HG02938 (cell line): ENCODE results near the gene CD180.
"Not testable (repeated sequence)": the region's sequence is repeated elsewhere in the genome, so short reads cannot be mapped to it uniquely, and the experiment has no call there.

ENCODE experiments used
- ATAC-seq: cut with Tn5 transposase; IDR thresholded peaks from one replicate; pipeline ENCODE4 v1.9.1; 2021; ENCODE audit warnings: mild to moderate bottlenecking, moderate library complexity; ENCODE audit not compliant: unreplicated experiment

CD180 gene

DNA sequence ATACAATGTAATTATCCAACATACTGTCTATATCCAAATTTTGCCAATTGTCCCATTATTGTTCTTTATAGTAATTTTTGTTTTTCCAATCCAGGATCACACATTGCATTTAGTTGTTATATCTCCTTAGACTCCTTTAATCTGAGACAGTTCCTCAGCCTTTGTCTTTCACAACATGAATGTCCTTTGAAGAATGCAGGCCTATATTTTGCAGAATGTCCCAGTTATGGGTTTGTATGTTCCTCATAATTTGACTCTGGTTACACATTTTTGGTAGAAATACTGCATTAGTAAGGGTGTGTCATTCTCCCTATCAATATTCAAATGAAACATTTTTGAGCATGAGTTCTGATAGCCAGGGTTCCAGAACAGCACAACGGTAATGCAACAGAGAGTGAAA lies 6.7 kb downstream of the CD180 start:
- no peak for ATAC-seq

DNA sequence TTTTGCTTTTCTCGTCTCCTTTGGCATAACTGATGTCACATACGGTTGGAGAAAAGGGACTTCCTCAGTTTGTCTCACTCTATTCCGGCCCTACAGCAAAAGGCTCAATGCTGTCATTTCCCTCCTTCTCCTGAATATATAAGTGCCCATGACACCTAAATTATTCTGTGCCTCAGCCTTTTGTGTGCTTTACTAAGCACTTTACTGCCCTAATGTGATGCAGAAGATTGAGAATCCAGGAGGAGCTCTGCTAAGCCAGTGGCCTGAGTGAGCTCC lies 7.6 kb downstream of the CD180 start:
- ATAC-seq = no peak

DNA sequence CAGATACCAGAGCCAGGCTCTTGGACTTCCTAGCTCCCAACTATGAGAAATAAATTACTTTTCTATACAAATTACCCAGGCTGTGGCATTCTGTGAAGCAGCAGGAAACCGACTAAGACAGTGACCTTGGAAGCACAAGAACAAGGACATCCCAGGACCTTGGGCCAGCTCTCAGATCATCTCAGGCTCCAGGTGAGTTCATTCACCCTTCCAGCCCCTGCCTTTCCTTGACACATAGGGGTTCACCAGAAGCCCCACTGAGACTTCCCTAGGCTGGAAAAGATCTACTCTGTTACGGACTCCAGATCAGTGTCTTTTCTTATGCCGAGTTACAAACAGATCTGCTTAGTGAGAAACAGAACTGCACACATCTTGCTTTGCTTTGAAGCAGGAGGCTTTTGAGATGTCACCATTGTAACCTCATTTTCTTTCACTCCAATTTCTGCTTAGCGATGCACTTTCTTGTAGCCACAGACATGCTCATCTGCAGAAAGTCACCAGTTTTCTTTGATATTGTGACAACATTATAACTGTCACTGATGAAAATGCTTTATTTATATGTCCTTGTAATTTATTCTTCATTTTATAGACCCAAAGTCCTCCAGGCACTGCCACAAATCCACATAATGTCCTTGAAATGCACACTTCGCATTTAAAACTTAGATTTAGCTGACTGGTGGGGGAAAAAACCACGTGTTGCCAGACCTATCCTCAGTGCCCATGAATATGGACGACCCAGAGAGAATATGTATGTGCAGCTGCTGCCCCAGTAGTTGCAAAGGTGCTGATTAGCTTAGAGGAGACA lies 8.1 kb downstream of the CD180 start:
- ATAC-seq = no peak

DNA sequence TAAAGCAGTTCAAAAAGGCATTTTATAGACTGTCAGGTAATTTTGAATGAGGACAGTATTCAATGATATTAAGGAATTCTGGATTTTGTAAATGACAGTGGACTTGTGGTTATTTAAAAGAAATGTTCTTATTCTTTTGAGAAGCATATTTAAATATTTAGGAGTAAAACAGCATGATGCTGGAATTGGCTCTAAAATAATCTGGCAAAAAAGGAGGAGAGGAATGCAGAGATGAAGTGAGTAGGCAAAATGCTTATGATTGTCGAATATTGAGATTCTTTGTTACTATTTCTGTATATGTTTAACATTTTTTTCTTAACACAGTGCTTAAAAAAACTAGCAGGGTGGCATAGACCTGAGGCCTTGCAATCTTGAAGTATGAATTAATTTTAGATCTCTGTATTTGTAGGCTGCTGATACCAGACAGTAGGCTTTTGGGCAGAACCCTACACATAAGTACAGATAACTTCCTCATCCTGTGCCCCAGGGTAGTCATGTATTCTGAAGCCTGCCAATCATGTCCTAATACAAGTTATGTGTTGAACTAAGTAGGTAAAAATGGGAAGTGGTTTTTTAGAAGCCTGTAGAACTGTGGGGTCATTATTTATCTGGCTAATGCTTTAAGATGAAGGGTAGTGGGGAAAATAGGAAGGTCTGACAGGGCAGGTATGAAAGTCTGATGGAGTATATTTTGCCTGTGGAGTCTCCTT lies 9.4 kb downstream of the CD180 start:
- ATAC-seq = no peak

DNA sequence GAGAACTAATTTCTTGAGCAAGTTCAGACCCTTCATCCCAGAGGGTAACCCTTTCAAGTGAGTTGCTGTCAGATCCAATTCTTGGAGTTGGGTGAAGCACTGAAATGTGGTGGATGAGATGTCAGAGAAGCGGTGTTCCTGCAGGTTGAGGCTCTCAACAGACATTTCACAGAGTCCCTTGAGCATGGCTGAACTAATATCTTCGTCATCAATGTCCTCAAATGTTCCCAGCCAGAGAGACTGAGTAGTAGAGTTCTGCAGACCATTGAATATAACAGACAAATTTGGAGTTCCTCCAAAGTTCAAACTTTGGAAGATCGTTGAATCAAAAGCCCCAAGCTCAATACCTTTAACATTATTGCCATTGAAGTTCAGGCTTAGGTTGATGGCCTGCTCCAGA lies 12.7 kb downstream of the CD180 start:
- ATAC-seq = no peak

DNA sequence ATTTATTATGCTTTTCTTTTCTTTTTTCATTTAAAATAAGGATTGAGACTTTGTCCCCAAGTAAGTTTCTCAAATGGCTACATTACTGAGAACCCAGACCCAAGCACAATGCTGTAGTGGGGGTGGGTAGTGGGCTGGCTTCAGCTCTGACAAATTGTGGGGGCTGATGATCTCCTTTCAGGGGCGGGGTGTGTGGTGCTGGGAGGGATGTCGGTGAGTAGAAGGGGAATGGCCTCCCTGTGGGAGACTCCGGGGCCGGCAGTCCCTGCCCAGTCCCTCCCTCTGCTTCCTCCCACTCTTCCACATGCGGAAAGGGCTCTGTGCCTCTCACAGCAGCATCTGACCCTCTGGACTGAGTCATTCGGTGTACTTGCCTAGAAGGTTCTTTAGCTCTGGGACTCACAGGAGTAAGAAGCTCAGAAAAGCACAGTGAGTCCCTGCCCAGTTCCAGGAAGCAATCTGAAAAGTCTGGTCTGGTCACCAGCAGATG lies 14.3 kb downstream of the CD180 start:
- ATAC-seq = no peak

DNA sequence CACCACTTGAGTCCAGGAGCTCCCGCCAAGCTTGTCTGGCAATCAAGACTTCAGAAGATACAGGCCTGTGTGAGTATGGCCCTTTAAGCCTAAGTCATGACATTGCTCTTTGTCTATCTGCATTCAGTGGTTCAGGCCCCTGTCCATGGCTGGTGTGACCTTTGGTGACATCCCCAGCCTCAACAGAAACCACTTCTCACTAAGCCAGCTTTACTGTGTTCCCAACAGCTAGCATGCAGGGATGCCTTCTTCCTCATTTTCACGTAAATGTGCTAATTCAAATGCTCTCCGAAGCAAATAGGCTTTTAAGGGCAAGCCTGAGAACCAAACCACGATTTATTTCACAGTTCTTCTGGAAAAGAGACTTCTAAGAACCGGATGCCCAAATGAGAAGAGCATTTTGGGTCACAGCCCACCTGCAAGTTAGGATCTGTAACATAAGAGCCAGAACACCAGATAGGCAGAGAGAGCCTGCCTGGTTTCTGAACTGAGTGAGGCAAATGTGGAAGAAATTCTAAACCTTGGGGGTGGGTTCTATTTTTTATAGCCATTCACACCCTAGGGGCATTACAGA lies 14.9 kb downstream of the CD180 start:
- no peak for ATAC-seq

DNA sequence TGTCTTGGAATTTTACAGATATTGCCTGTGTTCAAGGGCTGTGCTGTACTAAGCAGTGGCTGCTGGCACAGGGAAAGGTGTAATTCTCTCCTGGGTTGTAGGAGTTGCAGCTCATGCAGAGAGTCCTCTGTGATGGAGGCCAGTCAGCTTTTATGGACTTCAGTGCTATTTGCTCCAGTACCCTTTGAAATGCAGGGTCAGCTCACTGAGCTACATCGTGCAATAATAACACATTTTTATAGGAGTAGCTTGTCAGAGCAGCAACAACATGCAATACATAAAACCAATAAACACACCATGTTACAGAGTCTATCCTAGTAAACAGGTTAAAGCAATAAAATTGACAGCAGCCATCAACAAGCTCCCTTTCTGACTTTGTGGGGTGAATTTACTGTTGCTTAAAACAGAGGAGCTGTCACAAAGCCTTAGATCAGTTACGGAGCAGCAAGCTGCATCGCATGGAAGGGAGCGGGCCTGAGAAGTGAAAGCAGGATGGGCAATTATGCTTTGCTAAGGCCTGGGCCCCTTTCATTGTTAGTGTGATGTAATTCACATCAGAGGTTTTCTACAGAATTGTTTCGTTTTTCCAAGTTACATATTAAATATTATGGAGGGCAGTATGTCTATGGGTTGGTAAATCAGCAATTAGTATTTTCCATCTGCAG lies 16.8 kb downstream of the CD180 start:
- ATAC-seq = no peak

DNA sequence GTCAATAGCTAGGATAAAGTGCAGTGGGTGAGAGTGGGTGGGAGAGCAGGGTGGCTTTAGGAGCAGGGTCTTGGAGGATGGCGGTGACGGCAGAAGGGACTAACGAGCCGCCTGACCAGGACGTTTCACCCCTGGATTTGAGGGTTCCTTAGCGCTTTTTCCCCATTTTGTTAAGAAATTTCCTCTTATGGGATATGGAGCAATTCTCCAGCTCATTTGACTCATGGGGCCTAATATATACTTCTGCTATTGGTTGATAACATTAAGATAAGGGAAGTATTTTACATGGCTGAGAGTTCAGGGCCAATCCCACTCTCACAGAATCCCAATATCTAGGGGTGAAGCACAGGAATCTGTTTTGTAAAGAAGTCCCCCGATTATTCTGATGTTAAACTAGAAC lies 17.6 kb downstream of the CD180 start:
- ATAC-seq = no peak

DNA sequence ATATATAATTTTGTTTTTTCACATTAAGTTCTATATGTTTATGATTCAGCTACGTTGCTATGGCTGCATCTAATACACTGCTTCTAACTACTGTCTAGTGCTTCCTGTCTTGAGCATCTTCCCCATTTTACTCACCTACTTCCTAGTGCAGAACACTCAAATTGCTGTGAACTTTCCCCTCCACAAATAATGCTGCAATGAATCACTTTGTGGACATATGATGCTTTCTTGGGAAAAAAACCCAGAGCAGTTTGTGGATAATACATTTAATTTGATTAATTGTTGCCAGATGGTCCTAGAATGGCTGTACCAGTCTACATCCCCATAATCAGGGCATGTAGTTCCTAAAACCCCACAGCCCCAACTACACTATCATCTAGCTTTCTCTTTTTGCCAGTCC lies 18.5 kb downstream of the CD180 start:
- ATAC-seq = no peak

DNA sequence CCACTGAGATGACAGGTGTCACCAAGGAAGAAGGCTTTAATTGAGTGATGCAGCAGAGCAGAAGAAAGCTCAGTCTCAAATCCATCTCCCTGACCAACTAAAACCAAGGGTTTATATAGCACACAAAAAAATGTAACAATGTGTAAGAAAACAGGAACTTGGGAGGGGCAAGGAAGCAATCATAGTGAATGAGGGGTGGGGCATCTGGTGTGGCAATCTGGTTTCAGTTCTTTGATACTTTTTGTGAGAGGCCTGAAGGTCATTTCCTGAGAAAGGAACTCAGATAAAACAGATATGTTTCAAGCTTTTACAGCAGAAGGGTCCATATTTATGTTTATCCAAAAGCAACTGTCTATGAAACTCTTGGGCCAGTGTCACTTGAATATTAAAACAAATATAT lies 19.7 kb downstream of the CD180 start:
- no peak for ATAC-seq

DNA sequence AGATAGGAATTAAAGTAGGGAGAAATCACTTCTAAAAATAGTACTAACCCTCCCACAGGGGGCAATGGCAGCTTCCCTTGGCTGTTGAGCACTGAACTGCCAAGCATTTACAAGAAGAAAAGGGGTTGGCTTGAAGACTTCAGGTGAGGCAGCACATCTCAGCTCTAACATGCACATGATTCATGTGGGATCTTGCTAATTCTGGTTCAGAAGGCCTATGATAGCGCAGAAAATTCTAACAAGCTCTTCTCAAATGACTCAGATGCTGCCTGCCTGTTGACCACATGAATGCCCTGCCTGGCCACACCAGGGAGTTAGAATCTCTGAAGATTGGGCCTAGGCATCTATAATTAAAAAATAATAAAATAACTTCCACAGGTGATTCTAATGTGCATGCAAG lies 22.6 kb downstream of the CD180 start:
- no peak for ATAC-seq

DNA sequence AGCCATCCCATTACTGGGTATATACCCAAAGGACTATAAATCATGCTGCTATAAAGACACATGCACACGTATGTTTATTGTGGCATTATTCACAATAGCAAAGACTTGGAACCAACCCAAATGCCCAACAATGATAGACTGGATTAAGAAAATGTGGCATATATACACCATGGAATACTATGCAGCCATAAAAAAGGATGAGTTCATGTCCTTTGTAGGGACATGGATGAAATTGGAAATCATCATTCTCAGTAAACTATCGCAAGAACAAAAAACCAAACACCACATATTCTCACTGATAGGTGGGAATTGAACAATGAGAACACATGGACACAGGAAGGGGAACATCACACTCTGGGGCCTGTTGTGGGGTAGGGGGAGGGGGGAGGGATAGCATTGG lies 23.2 kb downstream of the CD180 start:
- ATAC-seq = not testable (repeated sequence)

DNA sequence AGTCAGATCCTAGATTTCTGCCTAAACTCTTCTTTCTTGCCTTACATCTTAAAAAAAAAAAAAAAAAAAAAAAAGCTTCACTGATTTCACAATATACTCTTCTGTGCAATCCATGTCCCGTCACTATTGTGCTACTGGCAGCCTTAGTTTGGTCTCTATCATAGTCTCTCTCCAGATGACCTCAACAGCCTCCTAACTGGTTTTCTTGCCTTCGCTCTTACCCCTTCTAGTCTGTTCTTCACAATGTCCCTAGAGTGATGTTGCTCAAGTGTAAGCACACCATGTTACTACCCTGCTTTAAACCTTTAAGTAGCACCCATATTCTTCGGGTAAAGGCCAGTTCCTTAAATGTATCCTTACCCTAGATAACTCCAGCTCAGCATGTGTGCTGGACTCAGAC lies 25.8 kb downstream of the CD180 start:
- no peak for ATAC-seq

DNA sequence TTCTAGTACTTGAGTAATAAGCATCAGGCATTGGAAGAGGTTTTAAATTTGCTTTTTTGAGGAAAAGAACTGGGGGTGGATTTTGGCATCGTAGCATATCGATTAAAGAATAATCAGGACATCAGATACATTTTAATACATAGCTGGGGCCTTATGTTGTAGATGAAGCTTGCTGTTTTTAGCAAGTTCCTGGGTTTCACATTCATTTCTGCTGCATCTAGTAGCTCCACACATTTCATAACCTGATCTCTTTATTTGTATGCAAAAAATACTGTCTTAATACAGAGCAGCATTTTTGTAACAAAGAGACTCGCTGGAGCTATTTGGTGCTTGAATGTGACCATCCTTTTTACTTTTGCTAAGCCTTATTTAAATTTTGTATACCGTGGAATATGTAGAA lies 28.5 kb downstream of the CD180 start:
- ATAC-seq = no peak

DNA sequence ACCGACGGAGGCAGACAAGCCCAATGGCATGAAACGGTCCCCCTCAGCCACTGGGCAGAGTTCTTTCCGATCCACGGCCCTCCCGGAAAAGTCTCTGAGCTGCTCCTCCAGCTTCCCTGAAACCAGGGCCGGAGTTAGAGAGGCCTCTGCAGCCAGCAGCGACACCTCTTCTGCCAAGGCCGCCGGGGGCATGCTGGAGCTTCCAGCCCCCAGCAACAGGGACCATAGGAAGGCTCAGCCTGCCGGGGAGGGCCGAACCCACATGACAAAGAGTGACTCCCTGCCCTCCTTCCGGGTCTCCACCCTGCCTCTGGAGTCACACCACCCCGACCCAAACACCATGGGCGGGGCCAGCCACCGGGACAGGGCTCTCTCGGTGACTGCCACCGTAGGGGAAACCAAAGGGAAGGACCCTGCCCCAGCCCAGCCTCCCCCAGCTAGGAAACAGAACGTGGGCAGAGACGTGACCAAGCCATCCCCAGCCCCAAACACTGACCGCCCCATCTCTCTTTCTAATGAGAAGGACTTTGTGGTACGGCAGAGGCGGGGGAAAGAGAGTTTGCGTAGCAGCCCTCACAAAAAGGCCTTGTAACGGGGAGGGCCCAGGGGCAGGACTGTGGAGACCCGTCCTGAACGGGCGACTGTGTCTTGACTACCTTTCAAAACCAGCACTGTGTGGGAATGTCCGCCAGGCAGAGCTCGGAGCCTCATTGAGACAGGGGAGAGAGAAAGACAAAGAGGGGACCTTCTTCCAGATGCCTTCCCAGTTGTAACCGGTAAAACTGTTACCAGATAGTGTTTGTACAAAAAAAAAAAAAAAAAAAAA lies 29.9 kb downstream of the CD180 start:
- peak; percentile 37 for ATAC-seq

DNA sequence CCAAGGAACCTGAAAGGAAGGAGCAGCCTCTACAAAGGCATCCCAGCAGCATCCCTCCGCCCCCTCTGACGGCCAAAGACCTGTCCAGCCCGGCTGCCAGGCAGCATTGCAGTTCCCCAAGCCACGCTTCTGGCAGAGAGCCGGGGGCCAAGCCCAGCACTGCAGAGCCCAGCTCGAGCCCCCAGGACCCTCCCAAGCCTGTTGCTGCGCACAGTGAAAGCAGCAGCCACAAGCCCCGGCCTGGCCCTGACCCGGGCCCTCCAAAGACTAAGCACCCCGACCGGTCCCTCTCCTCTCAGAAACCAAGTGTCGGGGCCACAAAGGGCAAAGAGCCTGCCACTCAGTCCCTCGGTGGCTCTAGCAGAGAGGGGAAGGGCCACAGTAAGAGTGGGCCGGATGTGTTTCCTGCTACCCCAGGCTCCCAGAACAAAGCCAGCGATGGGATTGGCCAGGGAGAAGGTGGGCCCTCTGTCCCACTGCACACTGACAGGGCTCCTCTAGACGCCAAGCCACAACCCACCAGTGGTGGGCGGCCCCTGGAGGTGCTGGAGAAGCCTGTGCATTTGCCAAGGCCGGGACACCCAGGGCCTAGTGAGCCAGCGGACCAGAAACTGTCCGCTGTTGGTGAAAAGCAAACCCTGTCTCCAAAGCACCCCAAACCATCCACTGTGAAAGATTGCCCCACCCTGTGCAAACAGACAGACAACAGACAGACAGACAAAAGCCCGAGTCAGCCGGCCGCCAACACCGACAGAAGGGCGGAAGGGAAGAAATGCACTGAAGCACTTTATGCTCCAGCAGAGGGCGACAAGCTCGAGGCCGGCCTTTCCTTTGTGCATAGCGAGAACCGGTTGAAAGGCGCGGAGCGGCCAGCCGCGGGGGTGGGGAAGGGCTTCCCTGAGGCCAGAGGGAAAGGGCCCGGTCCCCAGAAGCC lies 30.8 kb downstream of the CD180 start:
- ATAC-seq = peak; percentile 94

DNA sequence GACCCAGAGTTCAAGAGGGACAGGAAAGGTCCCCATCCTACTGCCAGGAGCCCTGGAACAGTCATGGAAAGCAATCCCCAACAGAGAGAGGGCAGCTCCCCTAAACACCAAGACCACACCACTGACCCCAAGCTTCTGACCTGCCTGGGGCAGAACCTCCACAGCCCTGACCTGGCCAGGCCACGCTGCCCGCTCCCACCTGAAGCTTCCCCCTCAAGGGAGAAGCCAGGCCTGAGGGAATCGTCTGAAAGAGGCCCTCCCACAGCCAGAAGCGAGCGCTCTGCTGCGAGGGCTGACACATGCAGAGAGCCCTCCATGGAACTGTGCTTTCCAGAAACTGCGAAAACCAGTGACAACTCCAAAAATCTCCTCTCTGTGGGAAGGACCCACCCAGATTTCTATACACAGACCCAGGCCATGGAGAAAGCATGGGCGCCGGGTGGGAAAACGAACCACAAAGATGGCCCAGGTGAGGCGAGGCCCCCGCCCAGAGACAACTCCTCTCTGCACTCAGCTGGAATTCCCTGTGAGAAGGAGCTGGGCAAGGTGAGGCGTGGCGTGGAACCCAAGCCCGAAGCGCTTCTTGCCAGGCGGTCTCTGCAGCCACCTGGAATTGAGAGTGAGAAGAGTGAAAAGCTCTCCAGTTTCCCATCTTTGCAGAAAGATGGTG lies 31.6 kb downstream of the CD180 start:
- no peak for ATAC-seq

DNA sequence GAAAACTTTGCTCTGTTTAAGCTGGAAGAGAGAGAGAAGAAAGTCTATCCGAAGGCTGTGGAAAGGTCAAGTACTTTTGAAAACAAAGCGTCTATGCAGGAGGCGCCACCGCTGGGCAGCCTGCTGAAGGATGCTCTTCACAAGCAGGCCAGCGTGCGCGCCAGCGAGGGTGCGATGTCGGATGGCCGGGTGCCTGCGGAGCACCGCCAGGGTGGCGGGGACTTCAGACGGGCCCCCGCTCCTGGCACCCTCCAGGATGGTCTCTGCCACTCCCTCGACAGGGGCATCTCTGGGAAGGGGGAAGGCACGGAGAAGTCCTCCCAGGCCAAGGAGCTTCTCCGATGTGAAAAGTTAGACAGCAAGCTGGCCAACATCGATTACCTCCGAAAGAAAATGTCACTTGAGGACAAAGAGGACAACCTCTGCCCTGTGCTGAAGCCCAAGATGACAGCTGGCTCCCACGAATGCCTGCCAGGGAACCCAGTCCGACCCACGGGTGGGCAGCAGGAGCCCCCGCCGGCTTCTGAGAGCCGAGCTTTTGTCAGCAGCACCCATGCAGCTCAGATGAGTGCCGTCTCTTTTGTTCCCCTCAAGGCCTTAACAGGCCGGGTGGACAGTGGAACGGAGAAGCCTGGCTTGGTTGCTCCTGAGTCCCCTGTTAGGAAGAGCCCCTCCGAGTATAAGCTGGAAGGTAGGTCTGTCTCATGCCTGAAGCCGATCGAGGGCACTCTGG lies 32.6 kb downstream of the CD180 start:
- ATAC-seq = no peak
